ENCODE data around the gene AK6. TPM values are rescaled to one million over a fixed set of nuclear protein-coding genes. Genes with fewer than 3 reads are reported as not detected.

The AK6 gene
- total RNA-seq, 2 donors from 2014 or later: 26.3 to 33.2 TPM

Other genes starting within 250 kb of the AK6 start
- gene CCNB1, start 202.4 kb downstream of the AK6 start, total RNA-seq: 10 to 100 TPM; 13.2 to 28.3 TPM
- gene CENPH, start 179.9 kb downstream of the AK6 start, total RNA-seq: 1 to 10 TPM; 3.0 to 5.0 TPM
- gene CDK7, start 134.6 kb downstream of the AK6 start, total RNA-seq: 10 to 100 TPM; 22.1 to 25.2 TPM
- gene CCDC125, start 36.7 kb downstream of the AK6 start, total RNA-seq: 10 to 100 TPM; 20.3 to 26.3 TPM
- gene TAF9, start within 50 bp of the AK6 start, total RNA-seq: 10 to 100 TPM; 38.4 to 53.9 TPM
- 10 to 100 TPM; 17.2 to 17.8 TPM for gene RAD17, start 298 bp upstream of the AK6 start, total RNA-seq
- 10 to 100 TPM; 56.0 to 56.6 TPM for gene MARVELD2, start 45.6 kb upstream of the AK6 start, total RNA-seq
- 100 to 1,000 TPM; 127 to 129 TPM for gene OCLN, start 123.3 kb upstream of the AK6 start, total RNA-seq
- gene GTF2H2C, start 190.7 kb upstream of the AK6 start, total RNA-seq: 10 to 100 TPM; 20.3 to 24.8 TPM